Activated CD8-positive, alpha-beta memory T cell treated with anti-CD3 and anti-CD28 coated beads, Interleukin-2, amount 50 U/mL, for 48 hours (primary cell): ENCODE measurements around the gene OR10H3.
"Not testable (repeated sequence)": the region's sequence is repeated elsewhere in the genome, so short reads cannot be mapped to it uniquely, and the experiment has no call there.

Source experiments
- DNase-seq: peaks from one replicate; pipeline ENCODE4 v3.0.0-alpha.2; 2020

OR10H3 gene, protein sequence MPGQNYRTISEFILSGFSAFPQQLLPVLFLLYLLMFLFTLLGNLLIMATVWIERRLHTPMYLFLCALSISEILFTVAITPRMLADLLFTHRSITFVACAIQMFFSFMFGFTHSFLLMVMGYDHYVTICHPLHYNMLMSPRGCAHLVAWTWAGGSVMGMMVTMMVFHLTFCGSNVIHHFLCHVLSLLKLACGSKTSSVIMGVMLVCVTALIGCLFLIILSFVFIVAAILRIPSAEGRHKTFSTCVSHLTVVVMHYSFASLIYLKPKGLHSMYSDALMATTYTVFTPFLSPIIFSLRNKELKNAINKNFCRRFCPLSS

DNA sequence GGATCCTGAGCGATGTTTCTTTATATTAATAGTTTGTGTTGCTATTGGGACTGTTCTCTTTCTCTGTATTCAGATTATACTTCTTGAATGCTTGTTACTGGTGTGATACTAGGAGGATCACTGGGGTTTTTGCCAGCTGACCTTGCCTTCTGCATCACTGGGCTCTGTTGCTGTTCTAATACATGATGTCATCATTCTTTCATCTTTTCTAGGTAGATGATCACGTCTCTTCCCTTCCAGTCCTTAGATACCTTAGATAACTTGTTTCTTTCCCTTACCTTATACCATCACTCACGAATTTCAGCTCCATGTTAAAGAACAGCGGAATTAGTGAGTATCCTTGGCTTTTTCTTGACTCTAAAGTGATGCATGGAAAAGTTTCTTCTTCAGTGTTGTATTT lies at the start of gene OR10H3:
TSS of gene OR10H3 (plus strand) at position 264 of the 400 bp plus-strand sequence. CDS start 3,408 bp downstream, outside the sequence.
- DNase-seq: no peak

DNA sequence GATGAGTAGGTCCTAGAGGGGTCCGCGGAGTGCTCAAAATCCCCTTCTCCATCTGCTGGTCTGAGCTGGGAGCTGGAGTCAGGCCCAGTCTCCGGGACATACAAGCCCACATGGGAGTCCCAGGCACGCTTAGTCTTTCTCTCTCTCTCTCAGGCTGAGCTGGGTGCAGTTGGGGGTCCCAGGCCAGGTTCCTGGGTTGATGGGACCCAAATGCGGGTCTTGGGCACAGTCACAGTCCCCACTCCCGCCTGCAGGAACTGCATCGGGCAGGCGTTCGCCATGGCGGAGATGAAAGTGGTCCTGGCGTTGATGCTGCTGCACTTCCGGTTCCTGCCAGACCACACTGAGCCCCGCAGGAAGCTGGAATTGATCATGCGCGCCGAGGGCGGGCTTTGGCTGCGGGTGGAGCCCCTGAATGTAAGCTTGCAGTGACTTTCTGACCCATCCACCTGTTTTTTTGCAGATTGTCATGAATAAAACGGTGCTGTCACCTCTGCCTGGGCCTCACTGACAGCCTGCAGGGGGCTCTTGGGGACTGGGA lies 41.1 kb upstream of the OR10H3 start:
- DNase-seq: no peak

DNA sequence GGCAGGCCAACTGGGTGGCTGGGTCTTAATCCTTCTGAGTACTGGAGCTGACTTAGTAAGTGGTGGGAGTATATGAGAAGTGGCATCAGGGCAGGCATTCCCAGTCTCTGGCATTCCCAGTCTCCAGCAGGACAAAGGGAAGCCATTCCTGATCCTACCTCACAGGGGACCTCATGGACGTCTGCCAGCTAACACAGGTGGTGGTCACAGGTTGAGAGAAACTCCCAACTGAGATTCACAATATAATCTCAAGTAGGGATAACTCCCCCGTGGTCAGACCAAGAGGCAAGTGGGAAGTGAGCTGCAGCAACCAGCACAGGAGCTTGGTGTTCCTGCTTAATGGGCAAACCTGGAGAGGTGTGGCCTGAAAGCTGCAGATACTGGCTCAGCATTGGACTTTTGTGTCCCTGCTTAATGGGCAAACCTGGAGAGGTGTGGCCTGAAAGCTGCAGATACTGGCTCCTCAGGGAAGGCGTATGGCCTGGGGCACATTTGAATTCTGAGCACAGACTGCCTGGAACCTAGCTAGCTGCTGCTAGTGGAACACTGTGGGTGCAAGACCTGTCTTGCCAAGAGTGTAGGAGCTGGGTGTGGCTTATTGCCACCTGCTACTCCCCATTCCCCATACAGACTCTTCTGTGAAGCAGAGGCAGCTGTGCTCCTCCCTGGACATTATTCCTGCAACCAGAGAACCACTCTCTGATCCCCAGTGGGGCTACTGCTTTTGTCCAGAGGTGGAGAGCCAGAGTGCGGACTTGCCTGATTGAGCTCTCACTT lies 35.8 kb upstream of the OR10H3 start:
- no peak for DNase-seq

DNA sequence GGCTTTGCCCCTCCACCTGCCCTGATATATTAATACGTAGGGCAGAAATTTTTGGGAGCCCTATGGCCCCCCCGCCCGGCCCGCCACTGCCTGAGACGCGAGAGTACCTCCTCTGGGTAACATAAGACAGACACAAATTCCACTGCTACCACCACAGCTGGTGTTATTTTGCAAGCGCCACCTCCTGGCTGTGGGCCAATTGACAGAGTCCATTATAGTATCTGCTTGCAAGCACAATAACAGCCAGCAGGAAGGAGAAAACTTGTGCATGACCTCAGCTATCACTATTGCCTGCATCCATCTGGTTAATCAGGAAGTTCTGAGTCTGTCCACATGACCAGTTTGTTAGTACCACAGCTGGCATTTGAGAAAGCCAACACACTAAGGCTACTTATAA lies 35.3 kb upstream of the OR10H3 start:
- no peak for DNase-seq

DNA sequence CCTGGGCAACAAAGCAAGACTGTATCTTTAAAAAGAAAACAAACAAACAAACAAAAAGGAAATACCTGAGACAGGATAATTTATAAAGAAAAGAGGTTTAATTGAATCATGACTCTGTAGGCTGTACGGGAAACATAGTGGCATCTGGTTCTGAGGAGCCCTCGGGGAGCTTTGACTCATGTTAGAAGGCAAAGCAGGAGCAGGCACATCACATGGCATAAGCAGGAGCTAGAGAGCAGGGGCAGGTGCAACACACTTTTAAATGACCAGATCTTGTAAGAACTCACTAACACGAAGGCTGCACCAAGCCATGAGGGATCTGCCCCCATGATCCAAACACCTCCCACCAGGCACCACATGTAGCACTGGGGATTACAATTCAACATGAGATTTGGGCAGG lies 23.1 kb upstream of the OR10H3 start:
- DNase-seq: no peak

DNA sequence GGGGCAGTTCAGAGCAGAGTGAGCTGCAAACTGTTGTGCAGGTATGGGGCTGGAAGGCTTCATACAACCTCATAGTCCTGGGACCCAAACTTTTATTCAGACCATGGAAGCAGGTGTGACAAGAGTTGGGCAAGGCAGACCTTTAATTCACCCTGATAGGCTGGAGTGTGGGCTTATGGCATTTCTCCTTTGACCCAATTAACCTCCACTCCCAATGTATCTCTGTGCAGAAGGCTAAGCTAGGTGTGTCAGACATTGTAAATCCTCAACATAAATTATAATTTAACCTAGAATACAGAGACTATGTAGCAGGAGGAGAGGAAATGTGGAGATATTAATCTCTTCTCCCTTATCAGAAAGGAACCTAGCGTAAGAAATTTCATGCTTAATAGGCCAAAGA lies 22.1 kb upstream of the OR10H3 start:
- no peak for DNase-seq

DNA sequence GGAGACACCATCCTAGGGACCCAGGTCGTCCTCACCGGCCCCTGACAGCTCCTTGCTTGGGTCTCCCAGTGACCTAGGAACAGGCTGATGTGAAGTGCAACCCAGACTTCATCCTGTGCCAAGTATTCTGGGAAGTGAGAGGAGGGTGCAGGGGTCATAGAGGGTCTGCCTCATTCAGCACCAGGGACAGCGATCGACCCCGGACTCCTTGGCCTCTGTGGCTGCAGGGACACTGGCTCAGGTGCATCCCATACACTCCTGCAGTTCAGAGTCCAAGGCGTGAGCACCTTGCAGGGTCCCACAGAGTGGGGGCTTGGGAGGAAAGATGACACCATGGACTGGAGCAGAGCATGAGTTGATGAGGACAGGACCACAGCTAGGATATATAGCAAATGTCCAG lies 20.0 kb upstream of the OR10H3 start:
- DNase-seq: no peak

DNA sequence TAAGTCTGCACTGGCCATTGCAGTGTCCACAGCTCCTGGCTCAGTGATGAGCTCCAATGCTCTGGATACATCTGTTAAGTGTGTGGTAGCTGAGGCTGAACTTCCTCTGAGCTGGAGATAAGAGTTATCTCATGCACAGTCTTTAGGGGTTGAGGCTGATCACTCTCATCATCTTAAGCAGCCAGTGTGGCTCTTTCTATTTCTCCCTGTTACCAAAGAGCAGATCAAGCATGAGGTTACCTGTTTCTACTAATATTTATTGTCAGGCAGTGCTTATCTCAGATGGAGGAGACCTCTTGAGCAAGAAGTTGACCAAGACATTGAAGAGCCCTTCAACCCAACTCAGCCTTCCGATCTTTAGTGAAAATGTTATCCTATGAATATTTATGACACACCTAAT lies 16.5 kb upstream of the OR10H3 start:
- no peak for DNase-seq

DNA sequence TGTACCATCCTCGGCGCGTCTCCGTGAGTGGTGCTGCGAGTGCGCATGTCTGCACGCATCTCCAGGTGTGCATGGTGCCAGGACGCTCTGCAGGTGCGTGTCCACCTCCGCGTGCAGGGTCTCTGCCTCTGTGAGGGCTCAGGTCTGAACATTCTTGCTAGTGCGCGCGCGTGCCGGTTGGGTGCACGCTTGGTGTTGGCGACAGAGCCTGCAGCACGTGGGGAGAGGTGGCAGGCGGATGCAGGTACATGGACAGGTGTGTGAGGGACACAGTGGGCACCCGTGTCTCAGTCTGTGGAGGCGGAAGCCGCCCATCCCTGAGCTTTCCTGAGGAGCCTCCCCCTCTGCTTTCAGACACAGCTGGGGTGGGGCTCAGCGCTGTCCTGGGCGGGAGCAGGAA lies 14.8 kb upstream of the OR10H3 start:
- DNase-seq: no peak

DNA sequence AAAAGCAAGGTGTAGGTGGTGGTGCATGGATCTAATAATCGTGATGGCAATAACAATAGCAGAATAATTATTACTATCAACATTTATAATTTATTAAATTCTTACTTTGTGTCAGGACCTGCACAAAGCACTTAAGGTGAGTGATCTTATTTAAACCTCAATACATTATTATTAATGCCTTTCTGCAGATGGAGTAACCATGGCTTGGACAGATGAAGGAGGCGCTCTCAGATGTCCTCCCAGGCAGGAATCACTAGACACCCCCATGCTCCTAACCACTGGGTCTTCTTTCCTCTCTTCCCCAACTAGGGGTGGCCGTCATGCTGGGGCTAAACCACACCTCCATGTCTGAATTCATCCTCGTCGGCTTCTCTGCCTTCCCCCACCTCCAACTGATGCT lies 10.1 kb upstream of the OR10H3 start, which contains the start of gene OR10H2:
TSS of gene OR10H2 (plus strand) at position 301 of the 400 bp plus-strand sequence. CDS start at position 321, 20 bp downstream.
- no peak for DNase-seq

DNA sequence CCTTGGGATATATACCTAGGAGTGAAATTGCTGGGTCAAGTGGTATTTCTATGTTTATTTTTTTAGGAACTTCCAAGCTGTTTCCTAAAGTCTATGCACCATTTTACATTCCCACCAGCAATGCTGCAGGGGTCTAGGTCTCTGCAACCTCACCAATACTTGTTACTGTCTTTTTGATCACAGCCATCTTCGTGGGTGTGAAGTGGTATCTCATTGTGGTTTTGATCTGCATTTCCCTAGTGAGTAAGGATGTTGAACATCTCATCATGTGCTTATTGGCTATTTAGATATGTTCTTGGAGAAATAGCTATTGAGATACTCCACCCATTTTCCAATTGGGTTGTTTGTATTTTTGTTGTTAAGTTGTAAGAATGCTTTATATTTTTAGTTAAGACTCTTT lies 7.2 kb upstream of the OR10H3 start:
- DNase-seq: no peak

DNA sequence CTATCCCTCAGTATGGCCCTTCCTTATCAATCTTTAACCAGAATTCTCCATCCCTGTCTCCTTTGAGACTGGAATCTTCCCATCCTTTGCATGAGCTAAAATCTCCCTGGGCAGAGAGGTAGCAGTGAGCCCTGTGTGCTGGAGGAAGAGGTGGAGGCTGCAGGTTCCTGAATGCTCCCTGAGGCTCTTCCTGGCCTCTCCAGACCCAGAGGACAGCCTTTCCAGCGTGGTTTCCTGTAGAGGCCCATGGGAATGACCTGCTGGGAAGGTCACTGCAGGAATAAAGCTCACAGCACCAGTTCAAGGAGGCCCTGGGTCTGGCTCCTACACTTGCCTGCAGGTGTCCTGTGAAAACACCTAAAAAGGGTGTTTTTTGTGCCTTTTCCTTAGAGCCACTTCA lies 5.4 kb upstream of the OR10H3 start:
- no peak for DNase-seq

DNA sequence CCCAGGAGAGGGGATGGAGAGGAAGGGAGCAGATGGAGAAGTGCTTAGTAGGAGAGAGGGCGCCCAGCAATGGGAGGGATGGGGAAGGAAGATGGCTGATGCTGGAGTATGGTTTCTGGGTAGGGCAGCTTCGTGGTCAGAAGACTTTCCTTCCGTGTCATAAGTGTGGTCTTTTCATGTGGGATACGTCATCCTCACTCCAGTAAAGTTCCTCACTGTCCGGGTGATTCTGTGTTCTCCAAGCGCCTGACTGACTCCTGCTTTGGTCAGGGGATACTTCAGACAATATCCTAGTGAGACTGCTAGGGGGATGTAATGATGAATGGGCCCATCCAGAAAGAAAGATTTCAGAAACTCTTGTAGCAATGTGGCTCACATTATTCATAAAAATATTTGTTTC lies 3.9 kb upstream of the OR10H3 start:
- DNase-seq: no peak

DNA sequence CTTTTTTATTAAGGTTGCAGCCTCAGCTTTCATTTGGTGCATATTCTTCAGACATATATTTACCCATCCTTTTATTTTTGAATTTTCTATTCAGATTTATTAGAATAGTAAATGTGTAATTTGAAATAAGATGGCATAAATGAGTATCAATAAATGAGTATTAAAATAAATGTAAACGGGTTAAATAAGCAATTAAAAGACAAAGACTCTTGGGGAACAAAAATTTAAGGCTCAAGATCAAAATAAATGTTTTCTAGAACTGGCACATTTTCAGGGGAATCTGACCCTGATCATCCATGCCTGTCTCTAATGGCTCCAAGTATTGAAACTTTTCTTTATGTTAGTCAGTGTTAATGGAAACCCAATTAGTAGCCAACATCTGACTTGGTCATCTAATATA lies 3.0 kb downstream of the OR10H3 start:
- no peak for DNase-seq

DNA sequence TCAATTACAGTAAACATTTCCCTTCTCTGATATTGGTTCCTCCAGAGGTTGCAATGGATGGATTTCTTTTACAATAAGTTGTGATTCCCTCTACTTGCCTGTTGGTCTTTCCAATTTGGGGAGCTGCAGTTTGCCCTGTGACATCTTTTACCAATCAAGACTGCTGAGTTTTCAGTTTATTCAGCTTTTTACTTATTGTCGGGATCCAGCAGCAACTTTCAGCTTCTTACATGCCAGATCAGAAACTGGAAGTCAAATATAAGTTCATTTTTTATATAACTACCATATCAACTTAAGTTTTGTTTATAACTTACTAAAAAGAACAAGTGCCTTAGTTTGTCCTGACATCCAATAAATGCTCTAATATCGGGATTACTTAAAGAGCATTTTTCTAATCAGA lies 10.5 kb downstream of the OR10H3 start:
- DNase-seq: no peak

DNA sequence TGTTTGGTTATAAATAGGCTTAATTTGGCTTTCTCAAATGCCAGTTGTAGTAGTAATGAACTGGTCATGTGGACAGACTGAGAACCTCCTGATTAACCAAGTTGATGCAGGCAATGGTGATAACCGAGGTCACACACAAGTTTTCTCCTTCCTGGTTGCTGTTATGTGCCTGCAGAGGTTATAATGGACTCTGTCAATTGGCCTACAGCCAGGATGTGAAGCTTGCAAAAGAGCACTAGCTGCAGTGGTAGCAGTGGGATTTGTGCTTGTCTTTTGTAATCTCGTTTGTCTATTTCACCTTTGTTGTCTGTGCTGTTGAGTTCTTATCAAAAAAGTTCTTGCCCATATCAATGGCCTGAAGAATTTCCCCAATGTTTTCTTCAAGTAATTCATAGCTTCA lies 20.6 kb downstream of the OR10H3 start:
- DNase-seq: no peak

DNA sequence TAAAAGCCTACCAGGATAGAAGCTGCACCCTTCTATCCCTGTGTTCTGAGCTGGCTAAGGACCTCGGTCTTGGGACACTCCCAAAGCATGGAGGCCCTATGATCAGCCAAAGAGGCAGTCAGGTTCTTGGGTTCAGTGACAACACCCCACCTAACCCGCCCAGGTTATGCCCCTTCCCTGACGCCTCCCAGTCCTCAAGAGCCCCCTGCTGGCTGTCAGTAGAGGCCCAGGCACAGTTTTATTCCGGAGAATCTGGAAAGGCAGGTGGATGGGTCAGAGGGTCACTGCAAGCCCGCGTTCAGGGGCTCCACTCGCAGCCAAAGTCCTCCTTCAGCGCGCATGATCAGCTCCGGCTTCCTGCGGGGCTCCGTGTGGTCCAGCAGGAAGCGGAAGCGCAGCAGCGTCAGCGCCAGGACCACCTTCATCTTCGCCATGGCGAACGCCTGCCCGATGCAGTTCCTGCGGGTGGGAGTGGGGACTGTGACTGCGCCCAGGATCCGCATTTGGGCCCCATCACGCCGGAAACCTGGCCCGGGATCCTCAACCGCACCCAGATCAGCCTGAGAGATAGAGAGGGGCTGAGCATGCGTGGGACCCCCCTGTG lies 22.3 kb downstream of the OR10H3 start:
- DNase-seq: no peak

DNA sequence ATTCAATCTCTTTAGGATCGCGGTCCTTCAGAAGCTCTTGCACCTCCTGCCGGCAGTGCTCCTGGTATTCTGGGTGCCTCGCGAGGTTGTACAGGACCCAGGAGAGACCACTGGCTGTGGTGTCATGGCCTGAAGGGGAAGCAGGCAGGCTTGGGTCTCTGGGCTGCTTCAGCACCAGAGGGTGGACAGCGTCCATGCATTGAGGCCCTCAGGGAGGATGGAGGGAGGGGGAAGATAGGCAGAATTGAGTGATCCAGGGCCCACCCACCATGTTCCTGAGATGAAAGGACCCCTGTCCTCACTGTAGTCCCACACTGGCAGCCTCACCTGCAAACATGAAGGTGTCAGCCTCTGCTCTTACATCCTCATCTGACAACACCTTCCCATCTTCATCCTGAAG lies 31.8 kb downstream of the OR10H3 start:
- DNase-seq: no peak

DNA sequence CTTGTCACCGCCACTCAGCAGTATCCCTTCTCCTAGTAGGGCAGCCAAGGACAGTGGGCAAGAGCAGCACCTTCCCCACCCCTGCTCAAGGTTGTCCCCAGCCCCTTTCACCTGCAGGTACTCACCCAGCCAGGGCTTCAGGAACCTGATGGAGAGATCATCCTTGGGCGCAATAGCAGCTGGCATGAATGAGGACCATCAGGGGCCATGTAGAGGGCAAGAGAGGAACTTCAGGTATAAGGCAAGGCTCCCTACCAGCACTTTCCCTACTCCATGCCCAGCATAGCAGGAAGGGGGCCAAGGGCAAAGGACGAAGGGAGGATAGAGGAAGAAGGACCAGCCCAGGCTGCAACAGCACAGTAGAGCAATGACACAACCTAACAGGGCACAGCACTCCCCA lies 36.4 kb downstream of the OR10H3 start:
- not testable (repeated sequence) for DNase-seq

DNA sequence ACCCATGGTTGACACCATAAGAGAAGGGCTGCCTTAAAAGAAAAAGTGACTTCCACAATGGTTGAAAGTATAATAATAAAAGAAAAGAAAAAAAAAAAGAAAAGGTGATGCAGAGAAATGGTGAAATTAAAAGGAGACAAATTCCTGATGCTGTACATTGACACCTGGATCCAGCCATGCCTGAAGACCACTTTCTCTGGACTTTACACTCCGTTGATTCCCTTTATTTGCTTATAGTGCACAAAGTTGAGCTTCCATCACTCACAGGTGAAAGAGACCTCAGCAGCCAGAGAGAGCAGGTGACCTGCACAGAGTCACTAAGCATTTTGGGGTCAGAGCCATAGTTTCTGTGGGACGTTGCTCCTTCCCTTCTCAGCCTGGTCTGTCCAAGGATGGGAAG lies 37.5 kb downstream of the OR10H3 start:
- no peak for DNase-seq

DNA sequence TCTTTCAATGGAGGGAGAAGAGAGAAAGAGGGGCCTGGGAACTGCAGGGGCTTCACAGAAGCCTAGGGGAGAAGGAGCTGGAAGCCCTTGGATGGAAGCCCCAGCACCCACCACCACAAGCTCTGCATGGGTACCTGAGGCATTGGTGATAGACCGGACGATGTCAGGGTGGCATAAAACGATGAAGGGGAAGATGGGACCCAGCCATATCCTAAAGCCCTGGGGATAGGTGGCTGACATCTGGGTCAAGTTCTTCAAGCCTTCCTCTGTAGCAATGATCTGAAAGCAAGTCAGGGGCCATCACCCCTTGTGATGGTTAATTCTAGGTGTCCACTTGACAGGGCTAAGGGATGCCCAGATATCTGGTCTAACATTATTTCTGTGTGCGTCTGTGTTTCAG lies 38.5 kb downstream of the OR10H3 start:
- no peak for DNase-seq

DNA sequence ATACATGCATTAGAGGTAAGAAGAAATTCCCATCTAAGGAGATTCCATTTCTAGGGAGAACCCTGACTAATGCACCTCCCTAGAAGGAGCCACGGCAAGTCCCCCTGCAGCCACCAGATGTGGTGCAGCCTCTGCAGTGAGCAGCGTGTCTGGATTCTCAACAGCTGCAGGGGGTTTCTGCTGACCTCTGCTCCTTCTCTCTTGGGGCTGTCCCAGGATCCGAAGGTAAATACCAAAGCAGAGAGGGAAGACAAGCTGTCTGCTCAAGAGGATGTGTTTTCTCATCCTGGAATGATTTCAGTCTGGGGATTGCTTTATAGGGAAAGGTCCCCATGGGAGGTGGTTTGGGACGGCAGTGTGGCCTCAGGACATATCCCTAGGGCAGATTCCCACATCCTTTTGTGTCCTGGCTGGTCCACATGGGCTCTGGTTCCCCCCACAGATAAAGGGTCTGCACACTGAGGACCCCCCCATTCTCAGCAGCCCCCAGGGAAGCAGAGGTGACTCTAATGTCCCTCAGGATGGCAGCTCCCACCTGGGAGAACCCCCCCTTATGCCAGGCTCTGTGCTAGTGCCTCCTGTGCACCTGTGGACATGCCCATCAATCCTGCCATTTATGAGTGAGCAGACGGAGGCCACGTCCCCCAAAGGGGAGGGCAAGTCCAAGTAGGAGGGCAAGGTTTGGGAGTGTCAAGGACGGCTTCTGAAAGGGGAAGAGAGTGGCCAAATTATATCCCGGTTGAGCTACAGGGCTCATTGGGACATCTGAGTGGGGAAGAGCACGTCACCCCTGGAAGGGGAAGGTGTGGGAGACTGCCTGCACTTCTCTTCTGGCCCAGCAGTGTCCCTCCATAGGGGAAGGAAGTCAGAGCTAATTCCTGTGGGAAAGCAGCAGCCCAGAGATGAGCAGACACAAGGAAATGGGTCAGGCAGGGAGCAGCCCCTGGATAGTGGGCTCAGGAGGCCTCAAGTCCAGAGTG lies 39.5 kb downstream of the OR10H3 start:
- no peak for DNase-seq
